H1 (cell line): ENCODE results near the gene SMIM41. TPM values are rescaled to one million over a fixed set of nuclear protein-coding genes. Genes with fewer than 3 reads are reported as not detected.

Experiments used
- CTCF ChIA-PET: fragments of 300-600 bp; sonication (Branson Sonifier 250); formaldehyde crosslinking; loops from one replicate; lab custom pipeline; 2021; ENCODE audit not compliant: partially characterized antibody; lab: Charles Lee
- POLR2A ChIA-PET: fragments of 300-600 bp; sonication (Branson Sonifier 250); formaldehyde crosslinking; loops from one replicate; lab custom pipeline; 2021; ENCODE audit warnings: inconsistent platforms; ENCODE audit not compliant: partially characterized antibody; lab: Charles Lee
- DNase-seq, 2 experiments: peaks; one replicate each; pipeline versions ENCODE4 v3.0.0 to v3.0.0-alpha.2; 2010 to 2022; ENCODE audit warnings: low spot score in 2 of 2, low read depth in 1 of 2, mixed read lengths in 1 of 2
- FAIRE-seq: peaks from 2 replicates; lab custom pipeline; 2011; peaks lifted over from hg19 to GRCh38; lab: Jason Lieb, UNC
- H2AFZ ChIP-seq: 2 replicates; pipeline ENCODE4 v1.8.1; 2012; ENCODE audit warnings: low read length, inconsistent platforms
- H2AK5ac ChIP-seq: 2 replicates; pipeline ENCODE4 v1.6.1; 2013; ENCODE audit warnings: low read depth, low read length
- H2BK120ac ChIP-seq: replicated peaks from 2 replicates; pipeline ENCODE3; 2013; ENCODE audit warnings: low read depth, low read length, inconsistent platforms
- H2BK12ac ChIP-seq: 2 replicates; pipeline ENCODE4 v1.6.1; 2013; ENCODE audit warnings: low read depth, low read length
- H2BK15ac ChIP-seq: 2 replicates; pipeline ENCODE4 v1.6.1; 2013; ENCODE audit warnings: low read length
- H2BK20ac ChIP-seq: 2 replicates; pipeline ENCODE4 v1.6.1; 2013; ENCODE audit warnings: low read length
- H2BK5ac ChIP-seq: 2 replicates; pipeline ENCODE4 v1.6.1; 2013; ENCODE audit warnings: low read depth, low read length
- H3K14ac ChIP-seq: 2 replicates; pipeline ENCODE4 v1.6.1; 2013; ENCODE audit warnings: inconsistent platforms; ENCODE audit not compliant: insufficient read length
- H3K18ac ChIP-seq: 2 replicates; pipeline ENCODE4 v1.6.1; 2013; ENCODE audit warnings: low read length; ENCODE audit errors: extremely low read depth
- H3K23ac ChIP-seq: 2 replicates; pipeline ENCODE4 v1.6.1; 2013; ENCODE audit warnings: inconsistent platforms; ENCODE audit not compliant: insufficient read length
- H3K23me2 ChIP-seq: 2 replicates; pipeline ENCODE4 v1.6.1; 2013; ENCODE audit warnings: low read depth, low read length
- H3K27ac ChIP-seq: 2 replicates; pipeline ENCODE4 v1.6.1; 2011; ENCODE audit warnings: low read depth, low read length, inconsistent platforms
- H3K27me3 ChIP-seq, 4 experiments: replicated peaks in 1 of 4; 1 replicate in 1 of 4; 2 replicates in 3 of 4; pipeline versions ENCODE4 v1.6.1 to v1.8.1; 2011 to 2013; ENCODE audit warnings: low read length in 3 of 4, mild to moderate bottlenecking in 3 of 4, inconsistent platforms in 2 of 4, mixed read lengths in 2 of 4, moderate library complexity in 1 of 4; ENCODE audit not compliant: control insufficient read depth in 3 of 4, insufficient read depth in 3 of 4; ENCODE audit errors: extremely low read depth in 1 of 4
- H3K36me3 ChIP-seq, 4 experiments: 2 replicates each; pipeline versions ENCODE4 v1.6.1 to v1.8.1; 2011 to 2013; ENCODE audit warnings: mild to moderate bottlenecking in 4 of 4, low read length in 3 of 4, moderate library complexity in 2 of 4, control low read depth in 1 of 4, inconsistent platforms in 1 of 4; ENCODE audit not compliant: insufficient read depth in 4 of 4, control insufficient read depth in 2 of 4
- H3K4ac ChIP-seq: replicated peaks from 2 replicates; pipeline ENCODE3; 2013; ENCODE audit warnings: low read length, low read depth, mixed read lengths, inconsistent platforms; ENCODE audit not compliant: insufficient read length
- H3K4me1 ChIP-seq, 4 experiments: replicated peaks in 1 of 4; 1 replicate in 1 of 4; 2 replicates in 3 of 4; pipeline versions ENCODE4 v1.6.1 to v1.8.1; 2011 to 2013; ENCODE audit warnings: low read length in 3 of 4, inconsistent platforms in 2 of 4, mixed read lengths in 1 of 4; ENCODE audit not compliant: insufficient read depth in 4 of 4, control insufficient read depth in 3 of 4
- H3K4me2 ChIP-seq, 2 experiments: 2 replicates each; pipeline versions ENCODE4 v1.6.1 to v1.8.1; 2011 to 2013; ENCODE audit warnings: low read depth in 2 of 2, low read length in 2 of 2, control low read depth in 1 of 2, inconsistent platforms in 1 of 2, mild to moderate bottlenecking in 1 of 2; ENCODE audit not compliant: insufficient read depth in 1 of 2
- H3K4me3 ChIP-seq, 4 experiments: fragments of 200-600, 300-600 bp in 1 of 4; sonication (generic), shearing (Covaris generic), sonication (Bioruptor Twin) in 1 of 4; 2 replicates each; pipeline versions ENCODE4 v1.5.1 to v1.8.1; 2011 to 2016; ENCODE audit warnings: low read length in 4 of 4, low read depth in 3 of 4, control low read depth in 2 of 4, inconsistent platforms in 2 of 4, mild to moderate bottlenecking in 2 of 4, mixed read lengths in 1 of 4, moderate library complexity in 1 of 4; ENCODE audit not compliant: insufficient read depth in 2 of 4; ENCODE audit errors: extremely low read depth in 1 of 4
- H3K56ac ChIP-seq: replicated peaks from 2 replicates; pipeline ENCODE3; 2013; ENCODE audit warnings: low read depth, mild to moderate bottlenecking, mixed read lengths, low read length, inconsistent platforms; ENCODE audit not compliant: insufficient read length
- H3K79me1 ChIP-seq: 2 replicates; pipeline ENCODE4 v1.6.1; 2013; ENCODE audit warnings: low read depth, low read length, control low read depth
- H3K79me2 ChIP-seq, 2 experiments: 2 replicates each; pipeline versions ENCODE4 v1.6.1 to v1.8.1; 2012 to 2013; ENCODE audit warnings: low read length in 2 of 2, mild to moderate bottlenecking in 2 of 2, inconsistent platforms in 1 of 2; ENCODE audit not compliant: insufficient read depth in 2 of 2, control insufficient read depth in 1 of 2
- H3K9ac ChIP-seq, 4 experiments: replicated peaks in 1 of 4; 1 replicate in 1 of 4; 2 replicates in 3 of 4; pipeline versions ENCODE4 v1.6.1 to v1.8.1; 2011 to 2013; ENCODE audit warnings: low read depth in 3 of 4, low read length in 3 of 4, control low read depth in 2 of 4, mild to moderate bottlenecking in 2 of 4, moderate library complexity in 2 of 4, inconsistent platforms in 1 of 4; ENCODE audit errors: extremely low read depth in 1 of 4
- H3K9me3 ChIP-seq, 2 experiments: 2 replicates each; pipeline versions ENCODE4 v1.6.1 to v1.8.1; 2012 to 2013; ENCODE audit warnings: mild to moderate bottlenecking in 2 of 2, moderate library complexity in 2 of 2, control low read depth in 1 of 2, inconsistent platforms in 1 of 2, low read depth in 1 of 2, low read length in 1 of 2, mixed read lengths in 1 of 2; ENCODE audit not compliant: insufficient read depth in 2 of 2
- H4K20me1 ChIP-seq, 2 experiments: replicated peaks in 1 of 2; 2 replicates each; pipeline versions ENCODE3 to v1.8.1; 2011 to 2013; ENCODE audit warnings: inconsistent platforms in 2 of 2, low read length in 2 of 2, mild to moderate bottlenecking in 1 of 2; ENCODE audit not compliant: insufficient read depth in 2 of 2, control insufficient read depth in 1 of 2
- H4K5ac ChIP-seq: 2 replicates; pipeline ENCODE4 v1.6.1; 2013; ENCODE audit warnings: low read length, low read depth, mixed read lengths, inconsistent platforms; ENCODE audit not compliant: insufficient read length
- H4K8ac ChIP-seq: 2 replicates; pipeline ENCODE4 v1.8.0; 2013; ENCODE audit warnings: mild to moderate bottlenecking, moderate library complexity, low read length, inconsistent platforms; ENCODE audit not compliant: insufficient read depth; ENCODE audit errors: extremely low read depth
- H4K91ac ChIP-seq: replicated peaks from 2 replicates; pipeline ENCODE3; 2013; ENCODE audit warnings: low read length, mixed read lengths, inconsistent platforms; ENCODE audit not compliant: insufficient read length
- BRCA1 ChIP-seq: IDR thresholded peaks from 2 replicates; pipeline ENCODE4 v1.6.1; 2012; ENCODE audit warnings: low read depth, low read length, improper control_type of control experiment
- CHD1 ChIP-seq: IDR thresholded peaks from 2 replicates; pipeline ENCODE4 v1.6.1; 2012; ENCODE audit warnings: low read depth, low read length, improper control_type of control experiment
- FOSL1 ChIP-seq: IDR thresholded peaks from 2 replicates; pipeline ENCODE4 v1.6.1; 2011; ENCODE audit warnings: mild to moderate bottlenecking, low read depth, low read length, moderate library complexity; ENCODE audit not compliant: insufficient read depth
- PHF8 ChIP-seq: fragments of 200-600 bp; sonication (generic); conservative IDR thresholded peaks from 2 replicates; pipeline ENCODE4 v1.7.1; 2012; ENCODE audit warnings: low read depth, mild to moderate bottlenecking, inconsistent platforms, low read length, moderate library complexity
- RAD21 ChIP-seq, 2 experiments: IDR thresholded peaks in 1 of 2; conservative IDR thresholded peaks in 1 of 2; 2 replicates each; pipeline ENCODE4 v1.6.1; 2011; ENCODE audit warnings: low read depth in 2 of 2, low read length in 2 of 2, improper control_type of control experiment in 1 of 2, inconsistent platforms in 1 of 2, mild to moderate bottlenecking in 1 of 2, moderate library complexity in 1 of 2
- RNF2 ChIP-seq: fragments of 200-900, 300-1000 bp; sonication (generic); IDR thresholded peaks from 2 replicates; pipeline ENCODE4 v1.7.1; 2016; ENCODE audit warnings: borderline replicate concordance, low read depth, mild to moderate bottlenecking, antibody characterized with exemption, low read length; ENCODE audit not compliant: poor library complexity, severe bottlenecking; ENCODE audit errors: missing control alignments
- SIX5 ChIP-seq: IDR thresholded peaks from 2 replicates; pipeline ENCODE4 v1.6.1; 2011; ENCODE audit warnings: mild to moderate bottlenecking, low read depth, low read length
- TAF1 ChIP-seq: IDR thresholded peaks from 2 replicates; pipeline ENCODE4 v1.6.1; 2011; ENCODE audit warnings: mild to moderate bottlenecking, low read depth, low read length
- TEAD4 ChIP-seq: IDR thresholded peaks from 2 replicates; pipeline ENCODE4 v1.6.1; 2012; ENCODE audit warnings: low read depth, low read length, inconsistent platforms, mixed read lengths
- ZNF274 ChIP-seq: IDR thresholded peaks from 2 replicates; pipeline ENCODE4 v1.7.0; 2012; ENCODE audit warnings: low read length, borderline replicate concordance; ENCODE audit errors: extremely low read depth
- WGBS, 2 experiments: shearing (Covaris generic) in 1 of 2; methylation state at CpG; one replicate each; pipeline versions ENCODE4 v1.1.6 to v1.1.7; 2013 to 2015; ENCODE audit warnings: low lambda C conversion rate in 2 of 2, mixed read lengths in 2 of 2, inconsistent platforms in 1 of 2, low coverage in 1 of 2, missing lambda C conversion rate in 1 of 2; ENCODE audit not compliant: insufficient replicate concordance in 2 of 2, insufficient coverage in 1 of 2, insufficient read length in 1 of 2; ENCODE audit errors: extremely low coverage in 1 of 2, missing lambda C conversion rate in 1 of 2; 5-methylcytosine and 5-hydroxymethylcytosine counted together
- polyA plus RNA-seq, 7 experiments: library from polyadenylated mRNA; depleted of rRNA in 3 of 7; stranded (reverse) in 5 of 7; unstranded in 2 of 7; fragments of >200 nt in 5 of 7; fragments of 200-250 nt in 2 of 7; gene quantifications; 1 replicate in 5 of 7; 2 replicates in 1 of 7; 4 replicates in 1 of 7; pipeline versions ENCODE4 v1.2.1 to v1.2.3, GENCODE V29; 2011 to 2013; ENCODE audit warnings: missing spikeins in 2 of 7, mixed read lengths in 2 of 7
- total RNA-seq: library from RNA; stranded (reverse); fragmentation: NEBNext Ultra II Directional; extraction: Animal tissue kit (Norgen Biotek cat#: 25700); gene quantifications from 2 replicates; pipeline ENCODE4 v1.2.1, GENCODE V29; 2021
- TF ChIP-seq, protein P1 (sequence below): IDR thresholded peaks from 2 replicates; pipeline ENCODE4 v1.6.1; 2012; ENCODE audit warnings: inconsistent platforms

Gene SMIM41
- total and polyA plus RNA-seq, 2 of the 8 experiments (the other 6 are each of a cell fraction or from before 2014, with no cell fraction given), result 0.28 to 0.98 TPM

DNA sequence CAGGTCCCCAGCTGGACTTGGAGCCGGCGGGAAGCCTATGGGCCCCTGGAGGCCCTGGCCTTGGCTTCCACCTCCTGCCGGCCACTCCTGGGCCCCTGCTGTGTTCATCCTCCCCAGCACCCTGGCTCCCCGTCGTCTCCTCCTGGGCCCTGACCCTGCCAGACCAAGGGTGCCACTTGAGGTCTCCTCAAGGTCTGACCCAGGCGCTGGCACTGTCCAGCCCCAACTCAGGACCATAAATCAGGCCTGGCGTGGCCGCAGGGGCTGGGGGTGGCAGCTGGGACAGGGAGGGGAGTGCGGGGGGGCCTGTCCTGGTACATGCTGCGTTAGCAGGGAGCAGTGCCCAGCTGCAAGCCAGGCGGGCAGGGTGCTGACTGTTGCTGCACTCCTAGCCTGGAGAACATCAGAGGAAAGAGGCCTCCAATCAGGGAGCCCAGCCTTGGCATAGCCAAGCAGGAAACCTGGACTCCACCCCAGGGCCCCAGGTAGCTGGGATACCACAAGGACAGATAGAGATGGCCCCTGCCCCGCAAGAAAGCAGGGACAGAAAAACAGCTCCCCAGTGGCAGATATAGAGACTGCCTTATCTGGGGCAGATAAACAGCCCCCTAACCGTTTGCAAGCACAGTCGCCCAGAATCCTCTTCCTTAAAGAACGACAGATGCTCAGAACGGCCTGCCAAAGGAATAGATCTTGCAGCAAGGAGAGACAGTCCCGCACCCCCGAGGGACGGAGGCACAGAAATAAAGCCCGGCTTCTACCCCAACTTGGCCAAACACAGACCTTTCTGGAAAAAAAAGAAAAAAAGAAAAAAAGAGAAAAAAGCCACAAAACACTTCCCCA is 16.2 kb upstream of the SMIM41 start:
- Histone ChIP-seq H4K8ac (peak overlapping the region; percentile 38; the same call in 1 of the 2 replicates), H3K56ac (no peak overlapping the region), H3K4ac (no peak overlapping the region), H3K4me1 (no peaks in the 10 kb centered on the region; a peak in 1 of 7 replicates), H4K20me1 (peaks cover 0 to 2% of the 10 kb centered on the region in 2 experiments), H3K4me2 (no peak overlapping the region), H2BK20ac (no peak overlapping the region), H2BK15ac (no peak overlapping the region), H3K9ac (no peak overlapping the region), H3K79me1 (no peaks in the 10 kb centered on the region), H4K5ac (no peak overlapping the region), H2AK5ac (no peak overlapping the region), H3K36me3 (peaks cover 0 to 6% (median 4%) of the 10 kb centered on the region in 4 experiments; a peak in 3 of 8 replicates), H3K23me2 (no peaks in the 10 kb centered on the region), H4K91ac (no peak overlapping the region), H3K14ac (no peak overlapping the region), H3K23ac (no peak overlapping the region), H3K18ac (no peak overlapping the region), H2AFZ (no peak overlapping the region), H3K79me2 (no peaks in the 10 kb centered on the region), H2BK5ac (no peak overlapping the region), H3K4me3 (no peak overlapping the region), H3K27me3 (peaks cover 0 to 2% (median 0%) of the 10 kb centered on the region in 4 experiments; a peak in 2 of 7 replicates), H2BK120ac (no peak overlapping the region), H3K27ac (no peak overlapping the region), H3K9me3 (no peaks in the 10 kb centered on the region), H2BK12ac (no peak overlapping the region)
- FAIRE-seq, result no peak
- ChIA-PET CTCF (interaction anchor here (0.6 to 34.1 kb wide), 12 partner anchors 8 to 156 kb away, joined by 3 to 1022 read pairs (median 6); partner anchors contain the start of genes ATG101 and SMIM41), POLR2A (interaction anchor here (1.2 to 2.3 kb wide), 5 partner anchors 10 to 17 kb away, joined by 4 to 14 read pairs (median 9); partner anchors contain the start of genes NR4A1 and SMIM41)
- DNase-seq, result no peak
- 86% methylated on average over 18 of the region's 20 CpGs; no CpG with 5 or more reads in 1 of the 2 experiments for WGBS, 2 experiments
- TF ChIP-seq RAD21 (IDR thresholded peaks at IDR 0.05 in 1 of 2, conservative IDR thresholded peaks at IDR 0.05 in 1 of 2; ENCODE audit: low read depth in 2 of 2, low read length in 2 of 2) (no peak), BRCA1 (no peak), TEAD4 (no peak), CHD1 (no peak), FOSL1 (no peak), ZNF274 (no peak), TAF1 (no peak), SIX5 (no peak), PHF8 (no peak), RNF2 (no peak)
- TF ChIP-seq, protein P1, sequence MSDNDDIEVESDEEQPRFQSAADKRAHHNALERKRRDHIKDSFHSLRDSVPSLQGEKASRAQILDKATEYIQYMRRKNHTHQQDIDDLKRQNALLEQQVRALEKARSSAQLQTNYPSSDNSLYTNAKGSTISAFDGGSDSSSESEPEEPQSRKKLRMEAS, result no peak
